DND-41 (cell line): ENCODE data around the gene TECPR2.

ENCODE experiments used
- EZH2 ChIP-seq: IDR thresholded peaks from 3 replicates; pipeline ENCODE4 v1.6.1; 2012; ENCODE audit warnings: borderline replicate concordance, low read depth, mild to moderate bottlenecking, moderate library complexity, low read length, inconsistent platforms; ENCODE audit not compliant: severe bottlenecking
- TF ChIP-seq, protein P1 (sequence below): IDR thresholded peaks from 2 replicates; pipeline ENCODE4 v1.5.1; 2012; ENCODE audit warnings: borderline replicate concordance, low read length, moderate library complexity, mild to moderate bottlenecking; ENCODE audit not compliant: poor library complexity, severe bottlenecking; ENCODE audit errors: extremely low read depth

GRCh38 chr14:102544046-102544746 lies 181.5 kb downstream of the TECPR2 start:
- TF ChIP-seq, protein P1, sequence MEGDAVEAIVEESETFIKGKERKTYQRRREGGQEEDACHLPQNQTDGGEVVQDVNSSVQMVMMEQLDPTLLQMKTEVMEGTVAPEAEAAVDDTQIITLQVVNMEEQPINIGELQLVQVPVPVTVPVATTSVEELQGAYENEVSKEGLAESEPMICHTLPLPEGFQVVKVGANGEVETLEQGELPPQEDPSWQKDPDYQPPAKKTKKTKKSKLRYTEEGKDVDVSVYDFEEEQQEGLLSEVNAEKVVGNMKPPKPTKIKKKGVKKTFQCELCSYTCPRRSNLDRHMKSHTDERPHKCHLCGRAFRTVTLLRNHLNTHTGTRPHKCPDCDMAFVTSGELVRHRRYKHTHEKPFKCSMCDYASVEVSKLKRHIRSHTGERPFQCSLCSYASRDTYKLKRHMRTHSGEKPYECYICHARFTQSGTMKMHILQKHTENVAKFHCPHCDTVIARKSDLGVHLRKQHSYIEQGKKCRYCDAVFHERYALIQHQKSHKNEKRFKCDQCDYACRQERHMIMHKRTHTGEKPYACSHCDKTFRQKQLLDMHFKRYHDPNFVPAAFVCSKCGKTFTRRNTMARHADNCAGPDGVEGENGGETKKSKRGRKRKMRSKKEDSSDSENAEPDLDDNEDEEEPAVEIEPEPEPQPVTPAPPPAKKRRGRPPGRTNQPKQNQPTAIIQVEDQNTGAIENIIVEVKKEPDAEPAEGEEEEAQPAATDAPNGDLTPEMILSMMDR = no peak
- TF ChIP-seq EZH2 = no peak
